ENCODE measurements around the gene INHBE.
"Not testable (repeated sequence)": the region's sequence is repeated elsewhere in the genome, so short reads cannot be mapped to it uniquely, and the experiment has no call there.

INHBE gene

DNA sequence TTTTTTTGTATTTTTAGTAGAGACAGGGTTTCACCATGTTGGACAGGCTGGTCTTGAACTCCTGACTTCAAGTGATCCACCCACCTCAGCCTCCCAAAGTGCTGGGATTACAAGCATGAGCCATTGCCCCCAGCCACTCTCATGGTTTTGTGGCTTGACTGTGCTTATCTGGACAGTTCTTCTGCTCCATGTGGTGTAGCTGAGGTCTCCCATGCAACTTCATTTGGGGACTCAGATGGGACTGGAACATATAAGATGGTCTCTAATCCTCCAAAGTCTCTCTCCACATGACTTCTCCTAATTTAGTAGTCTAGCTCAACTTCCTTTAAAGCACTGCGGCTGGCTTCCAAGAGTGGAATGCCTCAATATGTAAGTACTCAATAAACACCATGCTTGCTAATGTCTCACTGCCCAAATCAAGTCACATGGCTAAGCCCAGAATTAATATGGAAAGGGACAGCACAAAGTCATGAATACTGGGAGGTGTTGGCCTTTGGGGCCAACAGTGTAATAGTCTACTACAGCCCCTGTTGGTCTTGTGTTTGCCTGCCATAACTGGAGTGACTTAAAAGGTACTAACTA lies 13.2 kb upstream of the INHBE start:
- no peak for DNase-seq

DNA sequence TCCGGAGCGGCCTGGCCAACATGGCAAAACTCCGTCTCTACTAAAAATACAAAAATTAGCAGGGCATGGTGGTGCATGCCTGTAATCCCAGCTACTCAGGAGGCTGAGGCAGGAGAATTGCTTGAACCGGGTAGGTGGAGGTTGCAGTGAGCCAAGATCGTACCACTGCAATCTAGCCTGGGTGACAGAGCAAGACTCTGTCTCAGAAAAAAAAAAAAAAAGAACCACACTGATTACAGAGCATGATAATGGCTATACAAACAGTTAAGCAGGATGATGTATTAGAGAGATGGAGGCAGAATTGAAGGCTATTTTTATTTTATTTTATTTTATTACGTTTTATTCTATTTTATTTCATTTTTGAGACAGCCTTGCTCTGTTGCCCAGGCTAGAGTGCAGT lies 10.8 kb upstream of the INHBE start:
- DNase-seq = not testable (repeated sequence)

DNA sequence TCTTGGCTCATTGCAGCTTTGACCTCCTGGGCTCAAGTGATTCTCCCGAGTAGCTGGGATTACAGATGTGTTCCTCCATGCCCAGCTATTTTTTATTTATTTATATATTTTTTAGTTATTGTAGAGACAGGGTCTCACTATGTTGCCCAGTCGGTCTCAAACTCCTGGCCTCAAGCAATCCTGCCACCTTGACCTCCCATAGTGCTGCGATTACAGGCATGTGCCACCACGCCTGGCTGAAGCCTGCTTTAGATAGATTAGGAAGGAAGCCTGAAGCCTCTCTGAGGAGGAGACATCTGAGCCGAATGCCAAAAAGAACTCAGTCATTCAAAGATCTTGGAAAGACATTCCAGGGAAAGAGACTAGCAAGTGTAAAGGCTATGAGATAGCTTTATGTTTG lies 10.4 kb upstream of the INHBE start:
- DNase-seq = no peak

DNA sequence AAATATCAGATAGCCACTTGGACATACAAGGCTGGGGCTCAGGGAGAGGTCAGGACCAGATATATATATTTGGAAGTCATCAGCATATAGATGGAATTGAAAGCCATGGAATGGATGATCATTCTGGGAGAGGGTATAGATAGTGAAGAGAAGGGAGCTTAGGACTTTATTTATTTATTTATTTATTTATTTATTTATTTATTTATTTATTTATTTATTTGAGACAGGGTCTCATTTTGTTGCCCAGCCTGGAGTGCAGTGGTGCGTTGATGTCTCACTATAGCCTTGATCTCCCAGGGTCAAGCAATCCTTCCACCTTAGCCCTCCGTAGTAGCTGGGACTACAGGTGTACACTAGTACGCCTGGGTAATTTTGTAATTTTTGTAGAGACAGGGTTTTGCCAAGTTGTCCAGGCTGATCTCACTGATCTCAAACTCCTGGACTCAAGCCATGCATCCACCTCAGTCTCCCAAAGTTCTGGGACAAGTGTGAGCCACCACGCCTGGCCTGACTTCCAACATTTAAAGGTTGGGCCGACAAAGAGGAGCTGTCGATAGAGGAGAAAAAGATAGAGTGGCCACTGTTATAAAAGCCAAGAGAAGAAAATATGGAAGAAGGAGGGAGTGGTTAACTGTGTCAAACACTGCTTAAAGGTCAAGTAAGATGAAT lies 8.7 kb upstream of the INHBE start:
- no peak for DNase-seq

DNA sequence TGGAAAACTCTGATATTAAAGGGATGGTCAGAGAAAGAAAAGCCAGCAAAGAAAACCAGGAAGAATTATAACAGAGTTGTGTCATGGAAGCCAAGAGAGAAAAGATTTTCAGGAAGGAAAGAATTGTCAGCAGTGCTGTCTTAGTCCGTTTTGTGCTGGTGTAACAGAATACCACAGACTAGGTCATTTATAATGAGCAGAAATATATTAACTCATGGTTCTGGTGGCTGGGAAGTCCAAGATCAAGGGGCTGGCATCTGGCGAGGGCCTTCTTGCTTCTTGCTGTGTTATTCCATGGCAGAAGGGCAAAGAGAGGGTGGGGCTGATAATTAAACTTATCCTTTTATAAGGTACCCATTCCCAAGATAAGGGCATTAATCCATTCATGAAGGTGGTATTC lies 6.4 kb upstream of the INHBE start:
- DNase-seq = no peak

GRCh38 chr12:57449375-57449774 lies 5.7 kb upstream of the INHBE start:
- DNase-seq = no peak

GRCh38 chr12:57450057-57450456 lies 5.0 kb upstream of the INHBE start:
- DNase-seq = no peak

- DNase-seq = no peak
These were observed 3.8 kb upstream of the INHBE start for GRCh38 chr12:57451233-57451778.

GRCh38 chr12:57452181-57452936 lies 2.7 kb upstream of the INHBE start:
- DNase-seq = no peak

- peak; percentile 56 to 75 for DNase-seq
These were observed 2.1 kb upstream of the INHBE start for GRCh38 chr12:57452937-57453509.

DNA sequence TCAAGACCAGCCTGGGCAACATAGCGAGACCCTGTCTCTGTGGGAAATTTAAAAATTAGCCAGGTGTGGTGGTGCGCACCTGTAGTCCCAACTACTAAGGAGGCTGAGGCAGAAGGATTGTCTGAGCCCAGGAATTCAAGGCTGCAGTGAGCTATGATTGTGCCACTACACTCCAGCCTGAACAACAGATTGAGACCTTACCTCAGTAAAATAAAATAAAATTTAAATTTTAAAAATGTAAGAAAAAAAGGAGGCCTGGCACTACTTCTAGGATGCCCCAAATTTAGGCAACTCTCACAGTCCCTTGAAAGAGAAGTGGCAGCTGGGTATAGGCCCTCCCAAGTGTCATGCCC lies 918 bp upstream of the INHBE start:
- no peak for DNase-seq

GRCh38 chr12:57455374-57456144 lies 452 bp downstream of the INHBE start:
- DNase-seq = peak in 1 of 2 experiments; percentile 67

DNA sequence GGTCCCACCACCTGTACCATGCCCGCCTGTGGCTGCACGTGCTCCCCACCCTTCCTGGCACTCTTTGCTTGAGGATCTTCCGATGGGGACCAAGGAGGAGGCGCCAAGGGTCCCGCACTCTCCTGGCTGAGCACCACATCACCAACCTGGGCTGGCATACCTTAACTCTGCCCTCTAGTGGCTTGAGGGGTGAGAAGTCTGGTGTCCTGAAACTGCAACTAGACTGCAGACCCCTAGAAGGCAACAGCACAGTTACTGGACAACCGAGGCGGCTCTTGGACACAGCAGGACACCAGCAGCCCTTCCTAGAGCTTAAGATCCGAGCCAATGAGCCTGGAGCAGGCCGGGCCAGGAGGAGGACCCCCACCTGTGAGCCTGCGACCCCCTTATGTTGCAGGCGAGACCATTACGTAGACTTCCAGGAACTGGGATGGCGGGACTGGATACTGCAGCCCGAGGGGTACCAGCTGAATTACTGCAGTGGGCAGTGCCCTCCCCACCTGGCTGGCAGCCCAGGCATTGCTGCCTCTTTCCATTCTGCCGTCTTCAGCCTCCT lies 1.1 kb downstream of the INHBE start:
- DNase-seq = peak; percentile 60 to 70

DNA sequence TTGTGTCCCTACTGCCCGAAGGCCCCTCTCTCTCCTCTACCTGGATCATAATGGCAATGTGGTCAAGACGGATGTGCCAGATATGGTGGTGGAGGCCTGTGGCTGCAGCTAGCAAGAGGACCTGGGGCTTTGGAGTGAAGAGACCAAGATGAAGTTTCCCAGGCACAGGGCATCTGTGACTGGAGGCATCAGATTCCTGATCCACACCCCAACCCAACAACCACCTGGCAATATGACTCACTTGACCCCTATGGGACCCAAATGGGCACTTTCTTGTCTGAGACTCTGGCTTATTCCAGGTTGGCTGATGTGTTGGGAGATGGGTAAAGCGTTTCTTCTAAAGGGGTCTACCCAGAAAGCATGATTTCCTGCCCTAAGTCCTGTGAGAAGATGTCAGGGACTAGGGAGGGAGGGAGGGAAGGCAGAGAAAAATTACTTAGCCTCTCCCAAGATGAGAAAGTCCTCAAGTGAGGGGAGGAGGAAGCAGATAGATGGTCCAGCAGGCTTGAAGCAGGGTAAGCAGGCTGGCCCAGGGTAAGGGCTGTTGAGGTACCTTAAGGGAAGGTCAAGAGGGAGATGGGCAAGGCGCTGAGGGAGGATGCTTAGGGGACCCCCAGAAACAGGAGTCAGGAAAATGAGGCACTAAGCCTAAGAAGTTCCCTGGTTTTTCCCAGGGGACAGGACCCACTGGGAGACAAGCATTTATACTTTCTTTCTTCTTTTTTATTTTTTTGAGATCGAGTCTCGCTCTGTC lies 1.8 kb downstream of the INHBE start:
- DNase-seq = no peak

GRCh38 chr12:57458665-57459054 lies 3.6 kb downstream of the INHBE start:
- DNase-seq = no peak

- DNase-seq = peak; percentile 87 to 89
These were observed 4.1 kb downstream of the INHBE start for GRCh38 chr12:57459055-57459749.

GRCh38 chr12:57459750-57460467 lies 4.8 kb downstream of the INHBE start, which contains the start of gene GLI1:
GLI1 (plus strand) TSS chr12:57459785; CDS start chr12:57463692, 3,907 bp downstream.
- no peak for DNase-seq

DNA sequence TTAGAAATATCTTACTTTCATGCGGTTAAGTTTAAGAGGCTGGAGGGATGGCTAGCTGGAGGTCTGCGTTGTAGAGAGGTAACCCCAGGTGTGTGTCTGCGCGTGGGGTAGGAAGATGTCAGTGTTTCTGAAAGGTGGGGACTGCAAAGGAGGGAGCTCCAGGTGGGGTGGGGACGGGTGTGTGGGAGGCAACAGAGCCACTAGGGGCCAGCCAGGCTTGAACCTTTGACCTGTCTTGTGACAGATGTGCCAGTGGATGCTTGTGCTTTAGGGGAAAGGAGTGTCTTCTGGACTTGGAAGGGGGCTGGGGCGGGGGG lies 5.3 kb downstream of the INHBE start:
- DNase-seq = no peak

DNA sequence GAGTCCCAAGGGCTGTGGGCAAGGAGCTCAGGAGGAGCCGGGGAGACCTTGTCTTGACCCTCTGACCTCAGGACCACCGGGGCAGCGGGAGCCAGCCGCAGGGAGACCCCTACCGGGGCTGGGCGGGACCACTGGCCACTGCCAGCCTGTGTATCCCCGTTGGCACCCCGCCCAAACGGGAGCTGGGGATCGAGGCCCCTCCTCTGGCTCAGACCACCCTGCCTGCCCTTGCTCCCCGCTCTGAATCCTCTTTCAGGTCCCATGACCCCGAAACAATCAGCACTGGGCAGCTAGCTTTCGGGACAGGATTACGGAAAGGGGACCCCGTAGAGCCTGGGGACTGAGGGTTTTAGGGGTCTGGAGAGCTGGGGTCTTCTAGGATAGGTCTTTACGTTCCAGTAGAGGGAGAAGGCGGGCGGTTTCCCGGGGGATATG lies 5.8 kb downstream of the INHBE start:
- DNase-seq = peak; percentile 9 to 14

GRCh38 chr12:57461276-57461916 lies 6.3 kb downstream of the INHBE start:
- DNase-seq = peak in 1 of 2 experiments; percentile 22
